GM20431 (cell line): Measurements from ENCODE around the gene TIMM17A.

ENCODE experiments used
- in situ Hi-C: fragments of 300-500 bp; cut with MseI, MboI; formaldehyde crosslinking; loops from one replicate; pipeline ENCODE4 v1.15.0; 2020; ENCODE audit warnings: low sequenced_read_pairs; ENCODE audit not compliant: unreplicated experiment

Gene TIMM17A

DNA sequence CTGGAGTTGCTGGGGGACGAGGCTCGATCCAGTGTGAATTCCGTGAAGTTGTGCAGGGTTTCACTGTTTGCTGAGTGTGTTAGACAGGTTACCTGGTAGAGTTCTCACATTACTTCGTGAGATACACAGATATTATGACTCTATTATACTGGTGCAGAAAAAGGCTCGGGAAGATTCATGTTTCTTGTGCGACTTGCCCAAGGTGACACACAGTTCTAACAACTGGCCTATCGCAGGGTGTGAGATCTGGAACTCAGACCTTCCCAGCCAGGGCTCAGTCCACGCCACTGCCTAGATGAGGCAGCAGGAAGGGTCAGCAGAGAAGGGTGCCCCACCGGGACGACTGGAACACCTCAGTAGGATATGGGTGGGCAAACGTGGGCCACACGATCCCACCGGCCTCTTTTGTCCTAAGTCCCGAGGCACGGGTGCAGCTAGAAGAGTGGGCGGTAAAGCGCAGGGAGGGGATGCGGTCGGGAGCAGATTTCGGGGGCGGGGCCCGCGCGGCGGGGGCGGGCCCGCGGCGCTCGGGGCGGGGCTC, 26.8 kb downstream of the TIMM17A start:
- in situ Hi-C loops, result no loop called here

DNA sequence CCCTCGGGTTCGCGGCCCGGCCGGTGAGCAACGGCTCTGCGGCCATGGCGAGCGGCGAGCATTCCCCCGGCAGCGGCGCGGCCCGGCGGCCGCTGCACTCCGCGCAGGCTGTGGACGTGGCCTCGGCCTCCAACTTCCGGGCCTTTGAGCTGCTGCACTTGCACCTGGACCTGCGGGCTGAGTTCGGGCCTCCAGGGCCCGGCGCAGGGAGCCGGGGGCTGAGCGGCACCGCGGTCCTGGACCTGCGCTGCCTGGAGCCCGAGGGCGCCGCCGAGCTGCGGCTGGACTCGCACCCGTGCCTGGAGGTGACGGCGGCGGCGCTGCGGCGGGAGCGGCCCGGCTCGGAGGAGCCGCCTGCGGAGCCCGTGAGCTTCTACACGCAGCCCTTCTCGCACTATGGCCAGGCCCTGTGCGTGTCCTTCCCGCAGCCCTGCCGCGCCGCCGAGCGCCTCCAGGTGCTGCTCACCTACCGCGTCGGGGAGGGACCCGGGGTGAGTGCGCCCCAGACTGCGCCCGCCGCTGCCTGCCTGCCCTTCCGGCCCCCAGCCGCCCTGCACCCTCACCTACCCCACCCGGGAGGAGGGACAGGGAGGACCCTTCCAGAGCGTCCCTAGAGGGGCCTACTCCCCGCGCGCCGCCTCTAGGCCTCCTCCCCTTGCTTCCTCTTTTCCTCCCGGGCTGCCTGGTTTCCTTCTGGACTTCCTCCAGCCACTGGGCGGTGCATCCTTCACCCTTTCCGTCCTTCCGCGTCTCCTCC, 27.5 kb downstream of the TIMM17A start, which contains the start of gene RNPEP:
RNPEP (plus strand) TSS at position 26 of the 757 bp plus-strand sequence; CDS start at position 45, 19 bp downstream.
- in situ Hi-C loops, result no loop called here

DNA sequence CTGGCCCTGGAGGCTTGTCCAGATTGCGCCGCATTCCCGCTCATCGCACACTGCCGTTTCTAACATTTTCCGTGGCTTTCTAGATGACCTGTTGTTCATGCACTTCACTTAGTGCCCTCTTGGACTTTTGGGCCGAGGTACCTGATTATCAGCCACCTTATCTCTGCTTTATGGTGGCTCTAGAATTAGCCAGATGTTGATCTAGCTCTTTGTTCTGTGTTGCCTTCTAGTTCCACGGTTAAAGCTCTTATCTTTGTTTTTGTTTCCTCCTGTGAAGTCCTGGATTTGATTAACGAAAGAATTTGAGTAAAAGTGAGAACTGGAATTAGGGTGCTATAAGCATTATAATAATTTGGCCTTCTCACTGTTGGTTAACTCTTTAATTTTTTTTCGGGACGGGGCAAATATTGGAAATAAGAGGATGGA, 28.1 kb downstream of the TIMM17A start:
- in situ Hi-C loops, result no loop called here

DNA sequence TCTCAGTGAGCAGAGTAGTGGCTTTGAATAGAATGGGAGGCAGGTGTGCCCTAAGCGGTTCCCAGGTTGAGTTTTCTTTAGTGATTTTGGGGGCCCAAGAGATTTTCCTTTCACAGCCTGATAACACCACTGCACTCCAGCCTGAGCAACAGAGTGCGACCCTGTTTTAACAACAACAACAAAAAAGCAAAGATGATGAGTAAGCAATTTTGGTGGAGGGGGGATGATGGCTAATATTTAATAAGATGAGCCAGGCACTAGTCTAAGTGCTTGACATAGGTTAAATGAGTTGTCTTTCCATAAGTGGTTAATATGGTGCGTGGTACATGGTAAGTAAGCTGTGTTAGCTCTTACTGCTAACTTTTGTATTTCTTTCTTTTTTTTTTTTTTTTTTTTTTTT, 29.1 kb downstream of the TIMM17A start:
- in situ Hi-C loops, result no loop called here

DNA sequence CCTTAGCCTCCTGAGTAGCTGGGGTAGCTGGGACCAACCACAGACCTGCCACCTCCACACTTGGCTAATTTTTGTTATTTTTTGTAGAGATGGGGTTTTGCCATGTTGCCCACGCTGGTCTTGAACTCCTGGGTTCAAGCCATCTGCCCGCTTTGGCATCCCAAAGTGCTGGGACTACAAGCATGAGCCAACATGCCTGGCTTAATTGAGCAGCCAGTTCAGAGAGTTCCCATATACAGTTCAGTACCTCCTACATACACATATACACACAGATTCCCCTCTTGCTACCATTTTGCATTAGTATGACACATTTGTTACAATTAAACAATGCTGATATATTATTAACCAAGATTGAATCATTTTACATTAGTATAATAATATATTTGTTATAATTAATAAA, 30.1 kb downstream of the TIMM17A start:
- in situ Hi-C loops, result no loop called here

DNA sequence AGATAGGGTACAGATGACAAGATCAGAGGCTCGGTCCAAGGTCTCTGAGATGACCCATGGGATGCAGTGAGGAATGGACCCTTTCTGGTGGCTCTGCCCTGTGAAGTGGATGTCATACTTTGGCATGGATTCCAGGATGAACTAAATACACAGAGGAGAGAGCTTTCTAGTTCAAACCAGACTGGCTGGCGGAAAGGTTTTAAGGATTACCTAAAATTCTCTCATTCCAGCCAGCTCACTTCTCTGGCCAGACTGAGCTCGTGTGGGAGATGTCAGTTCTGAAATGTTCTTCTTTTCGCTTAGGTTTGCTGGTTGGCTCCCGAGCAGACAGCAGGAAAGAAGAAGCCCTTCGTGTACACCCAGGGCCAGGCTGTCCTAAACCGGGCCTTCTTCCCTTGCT, 33.3 kb downstream of the TIMM17A start:
- in situ Hi-C loops, result no loop called here

DNA sequence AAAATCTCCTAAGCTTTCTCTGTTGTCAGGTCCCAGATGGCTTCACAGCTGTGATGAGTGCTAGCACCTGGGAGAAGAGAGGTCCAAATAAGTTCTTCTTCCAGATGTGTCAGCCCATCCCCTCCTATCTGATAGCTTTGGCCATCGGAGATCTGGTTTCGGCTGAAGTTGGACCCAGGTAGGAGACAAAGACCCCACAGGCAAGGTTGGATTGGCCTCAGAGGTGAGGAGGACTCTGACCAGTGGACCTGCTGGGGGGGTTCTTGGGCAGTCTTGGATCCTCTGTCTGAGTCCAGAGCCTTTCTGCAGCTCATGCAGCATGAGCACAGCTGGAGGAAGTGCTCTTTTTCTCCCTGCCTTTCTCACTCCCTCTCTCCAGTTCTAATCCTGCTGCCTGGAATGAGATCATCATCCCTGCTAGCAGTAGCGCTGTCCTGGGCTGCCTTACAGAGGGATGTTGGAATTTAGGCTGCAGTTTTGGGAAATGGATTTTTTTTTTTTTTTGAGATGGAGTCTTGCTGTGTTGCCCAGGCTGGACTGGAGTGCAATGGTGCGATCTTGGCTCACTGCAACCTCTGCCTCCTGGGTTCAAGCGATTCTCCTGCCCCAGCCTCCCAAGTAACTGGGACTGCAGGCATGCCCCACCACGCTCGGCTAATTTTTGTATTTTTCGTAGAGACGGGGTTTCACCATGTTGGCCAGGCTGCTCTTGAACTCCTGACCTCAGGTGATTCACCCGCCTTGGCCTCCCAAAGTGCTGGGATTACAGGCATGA, 34.2 kb downstream of the TIMM17A start:
- in situ Hi-C loops, result no loop called here

DNA sequence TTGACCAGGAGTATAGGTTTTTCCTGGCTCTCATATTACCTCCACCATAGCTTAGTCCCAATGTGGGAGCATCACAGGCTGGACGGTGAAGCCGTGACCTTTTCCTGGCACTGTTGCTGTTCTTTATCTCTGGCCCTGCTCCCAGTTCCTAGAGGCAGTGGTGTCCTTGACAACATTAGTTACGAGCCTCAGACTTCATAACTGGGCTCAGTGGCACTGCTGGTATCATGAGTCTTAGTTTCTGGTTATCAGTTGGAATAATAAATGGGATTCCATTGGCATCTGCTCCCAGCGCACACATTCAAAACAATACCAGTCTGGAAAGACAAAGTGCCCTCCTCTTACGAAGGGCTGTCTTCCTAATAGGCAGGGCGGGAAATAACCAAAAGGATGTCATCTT, 35.1 kb downstream of the TIMM17A start:
- in situ Hi-C loops, result no loop called here

DNA sequence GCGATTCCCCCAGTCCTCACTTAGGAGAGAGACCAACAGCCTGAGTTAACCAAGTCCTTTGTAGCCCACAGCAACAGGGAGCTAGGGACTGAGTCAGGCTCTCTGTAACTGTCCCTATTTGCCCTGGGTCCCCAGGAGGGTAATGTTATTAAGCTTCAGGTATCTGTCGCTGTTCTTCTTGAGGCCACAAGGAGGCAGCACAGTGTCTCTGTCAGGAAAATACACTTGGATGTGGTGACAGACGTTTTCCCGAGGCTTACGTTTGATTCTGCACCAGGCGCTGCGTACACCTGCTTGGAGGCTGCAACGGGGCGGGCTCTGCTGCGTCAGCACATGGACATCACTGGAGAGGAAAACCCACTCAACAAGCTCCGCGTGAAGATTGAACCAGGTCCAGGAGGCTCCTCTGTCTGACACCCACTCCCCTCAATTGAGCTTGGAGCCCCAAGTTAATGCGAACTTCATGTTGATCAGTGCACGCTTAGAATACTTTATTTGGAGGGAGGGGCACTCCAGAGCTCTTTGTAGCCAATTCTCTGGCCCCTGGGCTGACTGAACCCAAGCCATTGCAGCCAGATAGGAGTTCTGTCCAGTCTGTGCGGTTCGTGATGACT, 44.4 kb downstream of the TIMM17A start:
- in situ Hi-C loops, result loop anchor here (5.0 kb wide), 1 partner anchor 118 kb away; no protein-coding TSS in a partner anchor

DNA sequence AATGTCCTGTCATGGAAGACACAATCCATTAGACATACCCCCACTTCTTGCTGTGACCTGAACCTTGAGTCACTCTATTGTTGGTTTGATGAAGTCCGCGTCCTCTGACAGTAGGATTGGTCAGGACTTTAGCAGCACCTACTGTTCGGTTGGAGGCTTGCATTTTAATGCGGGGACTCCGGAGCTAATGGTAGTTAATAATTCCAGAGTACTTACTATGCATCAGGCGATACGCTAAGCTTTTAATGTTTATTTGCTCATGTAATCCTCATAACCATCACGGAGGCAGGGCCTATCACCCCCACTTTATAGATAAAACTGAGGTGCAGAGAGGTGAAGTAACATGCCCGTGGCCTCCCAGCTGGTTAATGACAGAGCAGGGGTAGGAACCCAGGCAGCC, 47.2 kb downstream of the TIMM17A start:
- in situ Hi-C loops, result loop anchor here (5.0 kb wide), 1 partner anchor 115 kb away; no protein-coding TSS in a partner anchor

DNA sequence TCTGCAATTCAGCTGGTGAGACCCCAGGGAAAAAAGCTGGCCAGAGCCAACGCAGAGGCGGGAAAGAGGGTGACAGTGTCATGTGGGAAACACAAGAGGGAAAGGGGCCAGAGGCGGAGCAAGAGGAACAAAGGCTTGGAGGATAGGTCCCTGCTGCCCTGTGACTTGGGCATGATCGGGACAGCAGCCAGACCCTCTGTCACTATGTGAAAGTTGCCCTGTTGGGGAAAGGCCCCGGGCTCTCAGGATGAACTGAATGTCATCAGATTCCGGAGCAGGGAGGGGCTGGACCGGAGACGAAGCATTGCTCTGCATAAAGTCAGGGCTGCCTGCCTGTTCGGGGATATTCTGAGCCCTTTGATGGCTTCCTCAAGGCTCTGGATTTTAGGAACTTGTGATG, 49.4 kb downstream of the TIMM17A start:
- in situ Hi-C loops, result loop anchor here (5.0 kb wide), 1 partner anchor 113 kb away; no protein-coding TSS in a partner anchor

DNA sequence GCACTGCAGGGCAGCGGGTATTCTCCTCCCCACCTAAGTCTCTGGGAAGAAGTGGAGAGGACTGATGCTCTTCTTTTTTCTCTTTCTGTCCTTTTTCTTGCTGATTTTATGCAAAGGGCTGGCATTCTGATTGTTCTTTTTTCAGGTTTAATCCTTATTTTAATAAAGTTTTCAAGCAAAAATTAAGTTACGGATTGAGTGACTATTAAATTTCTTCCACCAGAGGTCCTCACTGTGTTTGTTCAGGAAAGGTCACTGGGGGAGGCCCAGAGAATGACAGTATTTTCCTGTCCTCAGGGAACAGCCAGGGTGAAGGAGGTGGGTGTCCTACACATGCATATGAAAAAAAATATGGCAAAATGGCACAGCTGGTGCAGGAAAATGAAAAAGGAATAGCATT, 50.7 kb downstream of the TIMM17A start:
- in situ Hi-C loops, result no loop called here

DNA sequence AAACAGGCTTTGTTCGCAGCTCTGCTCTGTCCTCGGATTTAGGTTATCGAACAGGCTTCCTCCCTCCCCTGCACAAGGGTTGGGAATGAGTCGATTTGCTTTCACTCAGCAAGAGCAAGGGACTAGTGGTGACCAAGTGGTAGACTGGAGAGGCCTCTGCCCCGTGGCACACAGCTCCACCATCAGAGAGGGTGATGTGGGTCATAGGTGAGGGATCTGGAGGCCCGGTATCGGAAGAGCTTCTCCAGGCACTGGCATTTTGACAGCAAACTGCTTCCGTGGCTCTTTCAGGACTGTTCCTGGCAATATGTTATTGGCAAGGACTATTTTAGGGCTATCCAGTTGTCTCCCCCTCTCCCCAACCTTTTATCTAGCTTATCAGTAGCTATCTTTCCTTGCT, 52.0 kb downstream of the TIMM17A start:
- in situ Hi-C loops, result no loop called here

DNA sequence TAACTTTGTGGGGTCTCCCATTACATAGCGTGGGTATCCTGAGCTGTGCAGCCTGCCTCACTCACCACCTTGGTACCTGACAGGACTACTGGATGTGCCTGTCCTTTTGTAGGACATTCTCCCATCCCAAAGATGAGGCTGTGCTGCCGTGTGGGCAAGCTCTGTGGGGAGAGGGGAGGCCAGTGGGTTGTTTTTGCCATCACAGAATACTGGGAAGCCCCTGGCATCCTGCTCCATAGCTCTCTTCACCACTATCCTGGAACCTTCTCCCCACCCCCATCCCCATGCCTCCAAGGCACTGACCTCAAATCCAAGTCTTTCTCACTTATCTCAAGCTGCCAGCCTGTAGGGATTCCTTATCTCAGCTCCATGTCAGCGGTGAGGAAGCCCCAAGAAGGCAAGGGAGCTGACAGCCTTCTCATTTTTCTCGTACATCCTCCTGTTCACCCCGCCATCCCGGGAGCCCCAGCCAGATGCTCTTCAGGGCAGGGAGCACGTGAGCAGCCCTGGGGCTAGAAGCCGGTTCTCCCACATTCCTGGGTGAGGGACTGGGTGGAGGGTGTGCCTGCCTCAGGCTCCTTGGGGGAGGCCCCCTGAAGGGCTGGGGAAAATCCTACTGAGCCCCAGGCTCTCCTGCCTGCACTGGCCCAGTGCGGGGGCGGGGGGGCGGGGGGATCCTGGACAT, 52.6 kb downstream of the TIMM17A start:
- in situ Hi-C loops, result no loop called here

DNA sequence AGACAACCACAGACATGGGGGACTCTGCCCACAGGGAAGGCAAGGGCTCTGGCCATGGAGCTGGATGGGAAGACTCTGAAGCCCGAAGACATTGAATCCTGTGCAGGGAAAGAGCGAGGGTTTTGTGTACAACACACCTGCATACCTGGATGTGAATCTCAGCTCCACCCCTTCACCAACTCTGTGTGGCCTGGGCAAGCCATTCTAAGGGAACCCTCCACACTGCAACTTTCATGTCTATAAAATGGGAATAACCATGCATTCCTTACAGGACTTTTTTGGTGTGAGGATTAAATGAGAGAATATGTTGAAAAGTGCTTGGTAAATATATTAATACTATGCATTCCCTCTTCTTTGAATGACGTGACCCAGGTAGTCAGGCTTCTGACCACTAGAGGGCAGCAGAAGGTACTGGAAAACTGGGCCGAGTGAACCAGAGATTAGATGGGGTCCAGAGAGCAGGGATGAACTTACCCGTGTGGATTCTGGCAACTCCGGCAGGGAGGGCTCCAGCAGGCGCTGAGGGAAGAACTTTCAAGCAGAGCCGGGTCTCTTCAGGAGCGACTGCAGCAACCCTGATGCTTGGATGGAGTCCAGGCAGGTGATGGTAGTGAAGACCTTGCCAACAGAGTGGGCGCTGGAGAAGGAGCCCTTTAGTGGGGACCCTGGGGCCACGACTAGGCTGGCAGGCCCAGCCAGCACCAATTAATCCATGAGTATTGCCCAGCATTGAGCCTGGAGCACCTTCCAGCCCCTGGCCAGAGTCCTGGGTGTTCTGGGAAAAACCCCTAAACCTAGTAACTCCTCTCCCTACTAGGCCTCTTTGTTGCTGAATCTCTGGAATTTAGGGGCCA, 54.2 kb downstream of the TIMM17A start:
- in situ Hi-C loops, result no loop called here

DNA sequence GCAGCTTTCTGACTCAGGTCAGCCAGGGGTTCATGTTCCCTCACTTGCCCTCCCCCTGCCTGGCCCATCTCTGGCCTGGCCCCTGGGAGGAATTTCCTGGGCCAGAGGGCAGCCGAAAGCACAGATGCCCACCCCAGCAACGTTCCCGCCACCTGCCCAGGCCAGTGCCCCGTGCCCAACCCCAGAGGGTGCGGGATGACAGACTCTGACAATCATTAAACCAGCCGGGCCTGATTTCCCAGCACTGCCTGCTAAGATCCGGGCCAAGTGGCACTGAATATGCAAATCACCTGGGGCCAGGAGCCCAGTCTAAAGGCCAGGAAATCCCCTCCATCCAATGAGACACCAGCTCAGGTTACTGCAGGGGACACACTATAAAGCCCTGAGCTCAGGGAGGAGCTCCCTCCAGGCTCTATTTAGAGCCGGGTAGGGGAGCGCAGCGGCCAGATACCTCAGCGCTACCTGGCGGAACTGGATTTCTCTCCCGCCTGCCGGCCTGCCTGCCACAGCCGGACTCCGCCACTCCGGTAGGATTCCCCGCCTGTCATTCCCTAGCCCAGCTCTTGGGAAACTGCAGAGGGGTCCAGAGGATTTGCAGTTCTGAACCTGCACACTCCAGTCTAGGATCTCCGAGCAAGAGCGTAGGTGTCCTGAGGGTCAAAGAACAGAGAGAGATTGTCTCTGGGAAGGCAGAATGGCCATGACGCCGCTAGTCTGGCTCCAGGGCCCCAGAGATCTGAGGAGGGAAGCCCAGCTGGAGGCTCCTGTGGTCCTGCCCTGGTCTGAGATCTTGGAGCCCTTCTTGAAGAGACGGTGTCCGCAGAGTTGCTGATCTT, 55.1 kb downstream of the TIMM17A start, which contains the start of gene ELF3:
ELF3 (plus strand) TSS at position 408 of the 836 bp plus-strand sequence. CDS start 550 bp downstream, outside the sequence.
- in situ Hi-C loops, result no loop called here

DNA sequence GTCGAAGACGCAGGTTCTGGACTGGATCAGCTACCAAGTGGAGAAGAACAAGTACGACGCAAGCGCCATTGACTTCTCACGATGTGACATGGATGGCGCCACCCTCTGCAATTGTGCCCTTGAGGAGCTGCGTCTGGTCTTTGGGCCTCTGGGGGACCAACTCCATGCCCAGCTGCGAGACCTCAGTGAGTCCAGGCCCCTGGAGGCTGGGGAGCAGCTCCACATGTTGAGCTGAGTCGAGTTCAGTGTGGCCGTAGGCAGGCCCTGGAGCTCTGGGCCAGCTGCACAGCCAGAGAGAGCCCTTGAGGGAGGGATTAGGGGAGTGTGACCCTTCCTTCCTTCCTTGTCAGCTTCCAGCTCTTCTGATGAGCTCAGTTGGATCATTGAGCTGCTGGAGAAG, 56.7 kb downstream of the TIMM17A start:
- in situ Hi-C loops, result no loop called here
